OCI-LY3 (cell line): ENCODE data around the gene ITPKA.

ENCODE experiments used
- CTCF ChIP-seq: fragments of 200-600, 300-600 bp; sonication (generic); IDR thresholded peaks from 2 replicates; pipeline ENCODE4 v1.5.1; 2014; ENCODE audit warnings: antibody characterized with exemption, low read length, low read depth
- EZH2phosphoT487 ChIP-seq: fragments of 200-600 bp; shearing (Covaris generic); IDR thresholded peaks from 2 replicates; pipeline ENCODE4 v1.6.1; 2018; ENCODE audit warnings: antibody characterized with exemption, mixed run types, low read depth

GRCh38 chr15:41482110-41482877 lies 11.4 kb upstream of the ITPKA start:
- TF ChIP-seq CTCF (no peak), EZH2phosphoT487 (no peak)
